K562 (cell line): Measurements from ENCODE around the gene STOX1. TPM values are rescaled to one million over a fixed set of nuclear protein-coding genes. Genes with fewer than 3 reads are reported as not detected.

Experiments
- CBFB ChIP-seq: sonication (generic); formaldehyde crosslinking; IDR thresholded peaks from 2 replicates; pipeline ENCODE4 v1.4.0; 2020; ENCODE audit warnings: mild to moderate bottlenecking, missing genetic modification reagents
- CC2D1A ChIP-seq: fragments of 450-650 bp; IDR thresholded peaks from 2 replicates; pipeline ENCODE4 v1.6.1; 2017; ENCODE audit warnings: mild to moderate bottlenecking
- ELF2 ChIP-seq: fragments of 250-450 bp; sonication (Bioruptor Pico); IDR thresholded peaks from 2 replicates; pipeline ENCODE4 v1.5.0; 2021; ENCODE audit warnings: mild to moderate bottlenecking
- MCM5 ChIP-seq: fragments of 450-650 bp; IDR thresholded peaks from 2 replicates; pipeline ENCODE4 v1.6.1; 2016; ENCODE audit warnings: low read depth
- MEIS2 ChIP-seq: fragments of 450-650 bp; IDR thresholded peaks from 2 replicates; pipeline ENCODE4 v1.6.1; 2014; ENCODE audit warnings: mild to moderate bottlenecking; ENCODE audit not compliant: partially characterized antibody
- POLR2H ChIP-seq: IDR thresholded peaks from 2 replicates; pipeline ENCODE4 v1.6.1; 2016; ENCODE audit warnings: missing genetic modification characterization, low read depth, mild to moderate bottlenecking, control low read depth, missing compliant biosample characterization, moderate library complexity
- RCOR1 ChIP-seq, 2 experiments: IDR thresholded peaks; 2 replicates each; pipeline ENCODE4 v1.6.1; 2012; ENCODE audit warnings: low read depth in 2 of 2, low read length in 2 of 2, borderline replicate concordance in 1 of 2, improper control_type of control experiment in 1 of 2
- SIX5 ChIP-seq, 2 experiments: IDR thresholded peaks; 2 replicates each; pipeline ENCODE4 v1.6.1; 2011; ENCODE audit warnings: low read length in 2 of 2, borderline replicate concordance in 1 of 2, low read depth in 1 of 2, mild to moderate bottlenecking in 1 of 2, moderate library complexity in 1 of 2; ENCODE audit not compliant: insufficient read depth in 1 of 2
- SP1 ChIP-seq: sonication (generic); formaldehyde crosslinking; IDR thresholded peaks from 2 replicates; pipeline ENCODE4 v1.8.1; 2022; ENCODE audit warnings: mild to moderate bottlenecking, missing genetic modification reagents
- TAF1 ChIP-seq: IDR thresholded peaks from 2 replicates; pipeline ENCODE4 v1.6.1; 2011; ENCODE audit warnings: mild to moderate bottlenecking, low read length, moderate library complexity; ENCODE audit not compliant: insufficient read depth, control insufficient read depth, severe bottlenecking; ENCODE audit errors: extremely low read depth
- TCF7L2 ChIP-seq: fragments of 150-350 bp; IDR thresholded peaks from 2 replicates; pipeline ENCODE4 v1.6.1; 2016; ENCODE audit warnings: low read depth, mild to moderate bottlenecking, low read length, moderate library complexity
- ZKSCAN3 ChIP-seq: fragments of 250-450 bp; sonication (Bioruptor Pico); IDR thresholded peaks from 2 replicates; pipeline ENCODE4 v1.4.0; 2020
- ZNF282 ChIP-seq: sonication (generic); formaldehyde crosslinking; IDR thresholded peaks from 2 replicates; pipeline ENCODE4 v1.8.1; 2023; ENCODE audit warnings: missing genetic modification reagents
- polyA plus RNA-seq, 8 experiments: library from polyadenylated mRNA; depleted of rRNA in 4 of 8; stranded (reverse) in 5 of 8; unstranded in 3 of 8; fragments of >200 nt; fragmentation: Nextera tagmentation in 2 of 8; fragmentation: Illumina TruSeq in 1 of 8; extraction: Ambion mirVana in 2 of 8; extraction: Trizol in 1 of 8; gene quantifications; 2 replicates each; pipeline versions ENCODE4 v1.2.1 to v1.2.3, GENCODE V29; 2011 to 2014; ENCODE audit warnings: inconsistent platforms in 1 of 8, missing spikeins in 1 of 8
- total RNA-seq, 7 experiments: library from RNA; depleted of rRNA in 6 of 7; stranded (reverse); fragments of >200 nt in 6 of 7; fragmentation: Illumina TruSeq in 2 of 7; extraction: Trizol in 2 of 7; gene quantifications; 2 replicates each; pipeline versions ENCODE4 v1.2.1 to v1.2.3, GENCODE V29; 2011 to 2021; ENCODE audit warnings: low replicate concordance in 1 of 7
- TF ChIP-seq, protein P1 (sequence below), 2 experiments: fragments of 450-650 bp in 1 of 2; sonication (generic) in 1 of 2; formaldehyde crosslinking in 1 of 2; IDR thresholded peaks in 1 of 2; conservative IDR thresholded peaks in 1 of 2; 2 replicates each; pipeline versions ENCODE4 v1.6.1 to v1.8.1; 2016 to 2023; ENCODE audit warnings: mild to moderate bottlenecking in 2 of 2, moderate library complexity in 2 of 2, inconsistent platforms in 1 of 2, missing genetic modification reagents in 1 of 2
- TF ChIP-seq, protein P2 (sequence below): sonication (generic); formaldehyde crosslinking; IDR thresholded peaks from 2 replicates; pipeline ENCODE4 v1.8.1; 2023; ENCODE audit warnings: mild to moderate bottlenecking, missing genetic modification reagents
- TF ChIP-seq, protein P3 (sequence below): fragments of 450-650 bp; IDR thresholded peaks from 2 replicates; pipeline ENCODE4 v1.6.1; 2016; ENCODE audit warnings: antibody characterized with exemption
- TF ChIP-seq, protein P4 (sequence below): fragments of 250-450 bp; sonication (Bioruptor Pico); IDR thresholded peaks from 2 replicates; pipeline ENCODE4 v1.4.0; 2020; ENCODE audit warnings: mild to moderate bottlenecking

Gene STOX1
- total and polyA plus RNA-seq, 9 of the 15 experiments (the other 6 are each of a cell fraction or from before 2014, with no cell fraction given), result 0.09 to 0.87 (median 0.29) TPM

DNA sequence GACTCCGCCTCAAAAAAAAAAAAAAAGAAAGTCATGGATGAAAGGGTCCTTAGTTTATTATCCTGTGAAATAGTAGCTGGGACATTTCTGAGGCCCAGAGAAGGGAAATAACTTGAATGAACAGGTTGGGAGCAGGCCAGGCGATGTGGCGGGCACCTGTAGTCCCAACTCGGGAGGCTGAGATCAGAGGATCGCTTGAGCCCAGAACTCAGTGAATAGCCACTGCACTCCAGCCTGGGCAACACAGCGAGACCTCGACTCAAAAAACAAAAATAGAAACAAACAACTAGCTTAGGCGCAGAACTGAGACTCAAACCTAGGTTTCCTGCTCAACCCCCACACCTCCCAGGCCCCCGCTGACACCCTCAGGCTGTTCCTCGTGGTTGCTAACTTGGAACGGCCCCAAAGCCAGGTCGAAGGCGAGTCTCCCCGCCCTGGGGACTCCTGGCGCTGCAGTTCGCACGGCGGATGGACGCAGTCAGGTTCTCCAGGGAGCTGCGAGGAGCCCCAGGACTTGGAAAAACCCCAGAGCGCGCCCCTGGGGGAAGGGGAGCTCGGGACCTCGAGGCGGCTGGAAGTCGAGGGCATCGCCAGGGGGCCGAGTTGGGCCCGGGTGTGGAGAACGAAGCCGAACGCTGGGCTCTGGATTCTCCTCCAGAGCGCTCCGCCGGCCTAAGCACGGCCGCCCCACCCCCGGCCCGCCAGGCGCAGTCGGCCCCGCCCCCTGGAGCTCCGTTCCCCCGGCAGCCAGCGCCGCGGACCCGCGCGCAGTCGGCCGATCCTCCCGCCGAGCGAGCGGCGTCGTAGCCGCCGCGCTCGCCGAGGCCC lies at the start of gene STOX1 (continued):
- TF ChIP-seq RCOR1 (IDR thresholded peaks at IDR 0.05; ENCODE audit: borderline replicate concordance in 1 of 2, low read depth in 2 of 2, low read length in 2 of 2), result no peak
- TF ChIP-seq POLR2H, result no peak
- no peak for TF ChIP-seq TAF1
- TF ChIP-seq ELF2 (CRISPR knock-in tag), result no peak
- no peak for TF ChIP-seq CC2D1A
- no peak for TF ChIP-seq CBFB
- TF ChIP-seq, protein P1, sequence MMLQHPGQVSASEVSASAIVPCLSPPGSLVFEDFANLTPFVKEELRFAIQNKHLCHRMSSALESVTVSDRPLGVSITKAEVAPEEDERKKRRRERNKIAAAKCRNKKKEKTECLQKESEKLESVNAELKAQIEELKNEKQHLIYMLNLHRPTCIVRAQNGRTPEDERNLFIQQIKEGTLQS (IDR thresholded peaks at IDR 0.05), result no peak
- TF ChIP-seq, protein P1 (CRISPR knock-in tag; conservative IDR thresholded peaks at IDR 0.05), result no peak
- no peak for TF ChIP-seq MCM5
- TF ChIP-seq ZNF282, result no peak
- no peak for TF ChIP-seq SIX5 (IDR thresholded peaks at IDR 0.05; ENCODE audit: borderline replicate concordance in 1 of 2, insufficient read depth in 1 of 2, low read depth in 1 of 2, low read length in 2 of 2)
- no peak for TF ChIP-seq MEIS2
- no peak for TF ChIP-seq TCF7L2
- TF ChIP-seq, protein P2, sequence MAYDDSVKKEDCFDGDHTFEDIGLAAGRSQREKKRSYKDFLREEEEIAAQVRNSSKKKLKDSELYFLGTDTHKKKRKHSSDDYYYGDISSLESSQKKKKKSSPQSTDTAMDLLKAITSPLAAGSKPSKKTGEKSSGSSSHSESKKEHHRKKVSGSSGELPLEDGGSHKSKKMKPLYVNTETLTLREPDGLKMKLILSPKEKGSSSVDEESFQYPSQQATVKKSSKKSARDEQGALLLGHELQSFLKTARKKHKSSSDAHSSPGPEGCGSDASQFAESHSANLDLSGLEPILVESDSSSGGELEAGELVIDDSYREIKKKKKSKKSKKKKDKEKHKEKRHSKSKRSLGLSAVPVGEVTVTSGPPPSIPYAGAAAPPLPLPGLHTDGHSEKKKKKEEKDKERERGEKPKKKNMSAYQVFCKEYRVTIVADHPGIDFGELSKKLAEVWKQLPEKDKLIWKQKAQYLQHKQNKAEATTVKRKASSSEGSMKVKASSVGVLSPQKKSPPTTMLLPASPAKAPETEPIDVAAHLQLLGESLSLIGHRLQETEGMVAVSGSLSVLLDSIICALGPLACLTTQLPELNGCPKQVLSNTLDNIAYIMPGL (CRISPR knock-in tag), result no peak
- TF ChIP-seq SP1, result 0 out of 2 replicates have a peak, but pooled peaks have one; percentile 40
- TF ChIP-seq ZKSCAN3, result no peak
- TF ChIP-seq, protein P3, sequence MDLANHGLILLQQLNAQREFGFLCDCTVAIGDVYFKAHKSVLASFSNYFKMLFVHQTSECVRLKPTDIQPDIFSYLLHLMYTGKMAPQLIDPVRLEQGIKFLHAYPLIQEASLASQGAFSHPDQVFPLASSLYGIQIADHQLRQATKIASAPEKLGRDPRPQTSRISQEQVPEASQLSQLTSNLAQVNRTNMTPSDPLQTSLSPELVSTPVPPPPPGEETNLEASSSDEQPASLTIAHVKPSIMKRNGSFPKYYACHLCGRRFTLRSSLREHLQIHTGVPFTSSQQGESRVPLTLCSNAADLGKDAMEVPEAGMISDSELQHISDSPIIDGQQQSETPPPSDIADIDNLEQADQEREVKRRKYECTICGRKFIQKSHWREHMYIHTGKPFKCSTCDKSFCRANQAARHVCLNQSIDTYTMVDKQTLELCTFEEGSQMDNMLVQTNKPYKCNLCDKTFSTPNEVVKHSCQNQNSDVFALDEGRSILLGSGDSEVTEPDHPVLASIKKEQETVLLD, result no peak
- TF ChIP-seq, protein P4, sequence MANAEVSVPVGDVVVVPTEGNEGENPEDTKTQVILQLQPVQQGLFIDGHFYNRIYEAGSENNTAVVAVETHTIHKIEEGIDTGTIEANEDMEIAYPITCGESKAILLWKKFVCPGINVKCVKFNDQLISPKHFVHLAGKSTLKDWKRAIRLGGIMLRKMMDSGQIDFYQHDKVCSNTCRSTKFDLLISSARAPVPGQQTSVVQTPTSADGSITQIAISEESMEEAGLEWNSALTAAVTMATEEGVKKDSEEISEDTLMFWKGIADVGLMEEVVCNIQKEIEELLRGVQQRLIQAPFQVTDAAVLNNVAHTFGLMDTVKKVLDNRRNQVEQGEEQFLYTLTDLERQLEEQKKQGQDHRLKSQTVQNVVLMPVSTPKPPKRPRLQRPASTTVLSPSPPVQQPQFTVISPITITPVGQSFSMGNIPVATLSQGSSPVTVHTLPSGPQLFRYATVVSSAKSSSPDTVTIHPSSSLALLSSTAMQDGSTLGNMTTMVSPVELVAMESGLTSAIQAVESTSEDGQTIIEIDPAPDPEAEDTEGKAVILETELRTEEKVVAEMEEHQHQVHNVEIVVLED, result 0 out of 2 replicates have a peak, but pooled peaks have one; percentile 25
